ENCODE results near the gene LRRC10B.

DNA sequence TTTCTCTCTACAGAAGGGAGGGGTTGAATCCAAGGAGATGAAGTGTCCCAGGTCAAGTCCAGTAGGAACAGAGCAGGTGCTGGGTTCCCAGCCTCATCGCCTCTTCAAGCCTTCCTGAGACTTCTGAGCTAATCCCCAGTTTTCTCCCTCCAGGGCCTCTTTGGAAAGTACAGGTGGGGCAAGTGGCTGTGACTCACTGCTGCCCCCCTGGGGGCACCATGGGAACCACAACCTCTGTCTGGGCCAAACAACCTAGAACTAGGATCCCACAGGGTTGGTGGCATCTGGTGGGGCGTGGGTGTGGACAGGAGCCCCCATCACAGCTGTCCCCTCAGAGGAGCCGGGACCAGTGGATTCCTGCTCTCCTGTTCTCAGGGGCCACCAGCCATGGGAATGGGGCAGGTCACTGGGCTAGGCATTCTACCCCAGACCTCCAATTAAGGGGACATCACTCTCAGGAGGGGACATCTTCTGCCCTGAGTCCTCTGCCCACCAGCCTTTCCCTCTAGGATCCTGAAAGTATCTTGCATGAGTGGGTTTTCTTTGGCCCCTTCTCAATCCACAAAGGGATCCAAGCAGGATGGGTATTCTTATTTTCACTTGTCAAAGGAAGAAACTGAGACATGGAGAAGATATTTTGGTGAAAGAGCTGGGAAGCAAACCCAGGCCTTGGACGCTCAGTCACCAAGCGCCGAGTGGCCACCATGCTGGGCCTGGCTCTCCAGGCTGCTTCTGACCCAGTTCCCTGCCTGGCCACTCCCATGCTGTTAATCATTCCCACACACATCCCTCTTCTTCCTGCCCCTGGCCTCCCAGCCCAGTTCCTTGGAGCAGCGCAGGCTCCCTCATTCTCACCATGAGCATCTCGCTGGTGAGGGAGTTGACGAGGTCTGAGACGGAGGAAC lies 23.8 kb downstream of the LRRC10B start:
- TF ChIP-seq POLR2A (IDR thresholded peaks at IDR 0.05; ENCODE audit: borderline replicate concordance, extremely low read depth, insufficient read depth, insufficient read length) = no peak
- TF ChIP-seq, protein P1, sequence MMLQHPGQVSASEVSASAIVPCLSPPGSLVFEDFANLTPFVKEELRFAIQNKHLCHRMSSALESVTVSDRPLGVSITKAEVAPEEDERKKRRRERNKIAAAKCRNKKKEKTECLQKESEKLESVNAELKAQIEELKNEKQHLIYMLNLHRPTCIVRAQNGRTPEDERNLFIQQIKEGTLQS (IDR thresholded peaks at IDR 0.05) = no peak
- TF ChIP-seq, protein P2, sequence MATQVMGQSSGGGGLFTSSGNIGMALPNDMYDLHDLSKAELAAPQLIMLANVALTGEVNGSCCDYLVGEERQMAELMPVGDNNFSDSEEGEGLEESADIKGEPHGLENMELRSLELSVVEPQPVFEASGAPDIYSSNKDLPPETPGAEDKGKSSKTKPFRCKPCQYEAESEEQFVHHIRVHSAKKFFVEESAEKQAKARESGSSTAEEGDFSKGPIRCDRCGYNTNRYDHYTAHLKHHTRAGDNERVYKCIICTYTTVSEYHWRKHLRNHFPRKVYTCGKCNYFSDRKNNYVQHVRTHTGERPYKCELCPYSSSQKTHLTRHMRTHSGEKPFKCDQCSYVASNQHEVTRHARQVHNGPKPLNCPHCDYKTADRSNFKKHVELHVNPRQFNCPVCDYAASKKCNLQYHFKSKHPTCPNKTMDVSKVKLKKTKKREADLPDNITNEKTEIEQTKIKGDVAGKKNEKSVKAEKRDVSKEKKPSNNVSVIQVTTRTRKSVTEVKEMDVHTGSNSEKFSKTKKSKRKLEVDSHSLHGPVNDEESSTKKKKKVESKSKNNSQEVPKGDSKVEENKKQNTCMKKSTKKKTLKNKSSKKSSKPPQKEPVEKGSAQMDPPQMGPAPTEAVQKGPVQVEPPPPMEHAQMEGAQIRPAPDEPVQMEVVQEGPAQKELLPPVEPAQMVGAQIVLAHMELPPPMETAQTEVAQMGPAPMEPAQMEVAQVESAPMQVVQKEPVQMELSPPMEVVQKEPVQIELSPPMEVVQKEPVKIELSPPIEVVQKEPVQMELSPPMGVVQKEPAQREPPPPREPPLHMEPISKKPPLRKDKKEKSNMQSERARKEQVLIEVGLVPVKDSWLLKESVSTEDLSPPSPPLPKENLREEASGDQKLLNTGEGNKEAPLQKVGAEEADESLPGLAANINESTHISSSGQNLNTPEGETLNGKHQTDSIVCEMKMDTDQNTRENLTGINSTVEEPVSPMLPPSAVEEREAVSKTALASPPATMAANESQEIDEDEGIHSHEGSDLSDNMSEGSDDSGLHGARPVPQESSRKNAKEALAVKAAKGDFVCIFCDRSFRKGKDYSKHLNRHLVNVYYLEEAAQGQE (IDR thresholded peaks at IDR 0.05; ENCODE audit: low read depth) = no peak
- TF ChIP-seq ZNF274 (IDR thresholded peaks at IDR 0.05; ENCODE audit: low read depth, low read length) = no peak
- no peak for TF ChIP-seq SP1 (IDR thresholded peaks at IDR 0.05; ENCODE audit: low read depth)
- TF ChIP-seq, protein P3, sequence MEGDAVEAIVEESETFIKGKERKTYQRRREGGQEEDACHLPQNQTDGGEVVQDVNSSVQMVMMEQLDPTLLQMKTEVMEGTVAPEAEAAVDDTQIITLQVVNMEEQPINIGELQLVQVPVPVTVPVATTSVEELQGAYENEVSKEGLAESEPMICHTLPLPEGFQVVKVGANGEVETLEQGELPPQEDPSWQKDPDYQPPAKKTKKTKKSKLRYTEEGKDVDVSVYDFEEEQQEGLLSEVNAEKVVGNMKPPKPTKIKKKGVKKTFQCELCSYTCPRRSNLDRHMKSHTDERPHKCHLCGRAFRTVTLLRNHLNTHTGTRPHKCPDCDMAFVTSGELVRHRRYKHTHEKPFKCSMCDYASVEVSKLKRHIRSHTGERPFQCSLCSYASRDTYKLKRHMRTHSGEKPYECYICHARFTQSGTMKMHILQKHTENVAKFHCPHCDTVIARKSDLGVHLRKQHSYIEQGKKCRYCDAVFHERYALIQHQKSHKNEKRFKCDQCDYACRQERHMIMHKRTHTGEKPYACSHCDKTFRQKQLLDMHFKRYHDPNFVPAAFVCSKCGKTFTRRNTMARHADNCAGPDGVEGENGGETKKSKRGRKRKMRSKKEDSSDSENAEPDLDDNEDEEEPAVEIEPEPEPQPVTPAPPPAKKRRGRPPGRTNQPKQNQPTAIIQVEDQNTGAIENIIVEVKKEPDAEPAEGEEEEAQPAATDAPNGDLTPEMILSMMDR (IDR thresholded peaks at IDR 0.05 in 2 of 3, conservative IDR thresholded peaks at IDR 0.05 in 1 of 3; ENCODE audit: borderline replicate concordance in 1 of 3, insufficient read depth in 1 of 3, low read depth in 2 of 3, low read length in 2 of 3) = peak; percentile 78 to 98 (median 93); a peak in 5 of 6 replicates
- no peak for TF ChIP-seq EZH2 (IDR thresholded peaks at IDR 0.05)
- TF ChIP-seq TCF7L2 (IDR thresholded peaks at IDR 0.05; ENCODE audit: borderline replicate concordance, extremely low read depth, insufficient read depth, insufficient read length) = no peak
- TF ChIP-seq EZH2phosphoT487 (IDR thresholded peaks at IDR 0.05; ENCODE audit: borderline replicate concordance) = no peak
- TF ChIP-seq POLR2AphosphoS5 (IDR thresholded peaks at IDR 0.05; ENCODE audit: low read depth, low read length) = no peak
- peak; percentile 58 for TF ChIP-seq RAD21 (IDR thresholded peaks at IDR 0.05; ENCODE audit: low read depth)

Data from HCT116 (cell line).